OCI-LY3 (cell line): Measurements from ENCODE around the gene PLCZ1.

ENCODE experiments used
- CTCF ChIP-seq: fragments of 200-600, 300-600 bp; sonication (generic); IDR thresholded peaks from 2 replicates; pipeline ENCODE4 v1.5.1; 2014; ENCODE audit warnings: antibody characterized with exemption, low read length, low read depth
- EZH2phosphoT487 ChIP-seq: fragments of 200-600 bp; shearing (Covaris generic); IDR thresholded peaks from 2 replicates; pipeline ENCODE4 v1.6.1; 2018; ENCODE audit warnings: antibody characterized with exemption, mixed run types, low read depth

DNA sequence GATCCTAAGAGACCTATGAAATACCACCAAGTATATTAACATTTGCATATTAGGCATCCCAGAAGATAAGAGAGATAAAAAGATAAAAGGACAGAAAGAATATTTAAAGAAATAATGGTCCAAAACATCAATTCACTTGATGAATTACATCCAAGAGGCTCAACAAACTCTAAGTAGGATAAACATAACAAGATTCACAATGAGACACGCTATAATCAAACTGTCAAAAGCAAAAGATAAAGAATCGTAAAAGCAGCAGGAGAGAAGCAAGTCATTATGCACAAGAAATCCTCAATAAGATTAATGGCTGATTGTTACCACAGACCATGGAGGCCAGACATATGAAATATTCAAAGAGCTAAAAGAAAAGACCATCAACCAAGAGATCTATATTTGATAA lies 79.6 kb downstream of the PLCZ1 start:
- no peak for TF ChIP-seq CTCF
- TF ChIP-seq EZH2phosphoT487, result no peak
